ENCODE measurements around the gene SPSB2. TPM values are rescaled to one million over a fixed set of nuclear protein-coding genes. Genes with fewer than 3 reads are reported as not detected.

Gene SPSB2
- total RNA-seq, 4 donors from 2014 or later: 4.3 to 15.8 (median 7.9) TPM

- H3K4me3 ChIP-seq: no peak overlapping the region
- DNase-seq: no peak
- WGBS, 2 donors: 86 to 93% methylated on average over 4 of the region's 4 CpGs
- H3K4me1 ChIP-seq: peaks cover 2 to 36% (median 5%) of the 10 kb centered on the region in 3 donors
- peaks cover 0 to 32% (median 0%) of the 10 kb centered on the region in 4 donors for H3K27me3 ChIP-seq
- H3K36me3 ChIP-seq: peaks cover 0 to 46% (median 0%) of the 10 kb centered on the region in 3 donors
- intact Hi-C loops (cut with DNase I): no loop called here
- H3K9me3 ChIP-seq: no peaks in the 10 kb centered on the region
- TF ChIP-seq POLR2A (IDR thresholded peaks at IDR 0.05): no peak
- no peak for TF ChIP-seq CTCF (IDR thresholded peaks at IDR 0.05)
- no peak overlapping the region for H3K27ac ChIP-seq
These were observed 41.0 kb downstream of the SPSB2 start for GRCh38 chr12:6832125-6832524.

GRCh38 chr12:6831450-6831995, 41.6 kb downstream of the SPSB2 start:
- Histone ChIP-seq H3K27ac (no peak overlapping the region), H3K27me3 (peaks cover 0 to 38% (median 0%) of the 10 kb centered on the region in 4 donors), H3K4me3 (no peak overlapping the region), H3K4me1 (peaks cover 2 to 41% (median 8%) of the 10 kb centered on the region in 3 donors), H3K9me3 (no peaks in the 10 kb centered on the region), H3K36me3 (peaks cover 0 to 40% (median 0%) of the 10 kb centered on the region in 3 donors)
- intact Hi-C loops (cut with DNase I): no loop called here
- 80 to 87% methylated on average over 6 to 9 of the region's 12 CpGs for WGBS, 2 donors
- no peak for DNase-seq
- TF ChIP-seq CTCF (IDR thresholded peaks at IDR 0.05): no peak
- TF ChIP-seq POLR2A (IDR thresholded peaks at IDR 0.05): no peak

GRCh38 chr12:6830999-6831398, 42.1 kb downstream of the SPSB2 start:
- no peaks in the 10 kb centered on the region for H3K9me3 ChIP-seq
- H3K27me3 ChIP-seq: peaks cover 0 to 44% (median 0%) of the 10 kb centered on the region in 4 donors
- H3K4me3 ChIP-seq: no peak overlapping the region
- WGBS, 2 donors: 69 to 95% methylated on average over 2 to 3 of the region's 6 CpGs
- H3K4me1 ChIP-seq: peaks cover 2 to 41% (median 8%) of the 10 kb centered on the region in 3 donors
- intact Hi-C loops (cut with DNase I): no loop called here
- DNase-seq: no peak
- no peak for TF ChIP-seq CTCF (IDR thresholded peaks at IDR 0.05)
- no peak for TF ChIP-seq POLR2A (IDR thresholded peaks at IDR 0.05)
- H3K36me3 ChIP-seq: peaks cover 0 to 37% (median 0%) of the 10 kb centered on the region in 3 donors
- no peak overlapping the region for H3K27ac ChIP-seq

GRCh38 chr12:6830286-6830890, 42.7 kb downstream of the SPSB2 start:
- peaks cover 2 to 43% (median 8%) of the 10 kb centered on the region in 3 donors for H3K4me1 ChIP-seq
- no peaks in the 10 kb centered on the region for H3K9me3 ChIP-seq
- no peak overlapping the region for H3K27ac ChIP-seq
- H3K27me3 ChIP-seq: peaks cover 0 to 50% (median 0%) of the 10 kb centered on the region in 4 donors
- H3K36me3 ChIP-seq: peaks cover 0 to 37% (median 0%) of the 10 kb centered on the region in 3 donors
- 73 to 84% methylated on average over 2 to 9 of the region's 11 CpGs for WGBS, 2 donors
- no peak overlapping the region for H3K4me3 ChIP-seq
- intact Hi-C loops (cut with DNase I): no loop called here
- no peak for TF ChIP-seq POLR2A (IDR thresholded peaks at IDR 0.05)
- no peak for TF ChIP-seq CTCF (IDR thresholded peaks at IDR 0.05)
- no peak for DNase-seq

GRCh38 chr12:6829536-6830220, 43.4 kb downstream of the SPSB2 start:
- 72 to 96% methylated on average over 3 to 6 of the region's 19 CpGs for WGBS, 2 donors
- peak overlapping the region; percentile 54 to 95 (median 62) for H3K4me3 ChIP-seq
- peak overlapping the region; percentile 60 to 88 (median 74) for H3K27ac ChIP-seq
- no peaks in the 10 kb centered on the region for H3K9me3 ChIP-seq
- no peak for DNase-seq
- intact Hi-C loops (cut with DNase I): loop anchor here (5.0 kb wide), 1 partner anchor 92 kb away; no protein-coding TSS in a partner anchor
- TF ChIP-seq POLR2A (IDR thresholded peaks at IDR 0.05) (no peak), CTCF (IDR thresholded peaks at IDR 0.05) (no peak)
- peaks cover 0 to 37% (median 0%) of the 10 kb centered on the region in 3 donors for H3K36me3 ChIP-seq
- peaks cover 2 to 48% (median 11%) of the 10 kb centered on the region in 3 donors for H3K4me1 ChIP-seq
- H3K27me3 ChIP-seq: peaks cover 0 to 57% (median 0%) of the 10 kb centered on the region in 4 donors

All from esophagus squamous epithelium (tissue), 5 donors.